T-helper 17 cell (primary cell): ENCODE data around the gene SMIM44. TPM values are rescaled to one million over a fixed set of nuclear protein-coding genes. Genes with fewer than 3 reads are reported as not detected.

ENCODE experiments used
- ATAC-seq: fragments of 150-1000 bp; cut with Tn5 transposase; 2 replicates; pipeline ENCODE4 v1.10.0; 2021; ENCODE audit warnings: mild to moderate bottlenecking, moderate library complexity
- DNase-seq, 3 donors: peaks; one replicate each; pipeline versions ENCODE4 v3.0.0 to v3.0.0-alpha.2; 2020 to 2021
- H3K9me3 ChIP-seq: one replicate; pipeline ENCODE4 v1.7.0; 2013; ENCODE audit warnings: low read length, mild to moderate bottlenecking; ENCODE audit not compliant: control insufficient read depth, poor library complexity, severe bottlenecking
- H3K27ac Mint-ChIP-seq: one replicate; pipeline ENCODE4 v1.8.0; 2022; ENCODE audit warnings: mild to moderate bottlenecking, moderate library complexity, mixed read lengths
- H3K27me3 Mint-ChIP-seq: one replicate; pipeline ENCODE4 v1.8.0; 2022; ENCODE audit warnings: mixed read lengths
- H3K36me3 Mint-ChIP-seq: one replicate; pipeline ENCODE4 v1.8.0; 2022; ENCODE audit warnings: low read depth, mixed read lengths
- H3K4me1 Mint-ChIP-seq: one replicate; pipeline ENCODE4 v1.8.0; 2022; ENCODE audit warnings: mild to moderate bottlenecking, mixed read lengths
- H3K4me3 Mint-ChIP-seq: one replicate; pipeline ENCODE4 v1.8.0; 2022; ENCODE audit warnings: mild to moderate bottlenecking, moderate library complexity, mixed read lengths
- total RNA-seq, 4 donors: library from RNA in 2 of 4; stranded (reverse) in 2 of 4; gene quantifications; one replicate each; pipeline ENCODE4 v1.2.3 and lab custom pipeline; 2022 to 2026

The SMIM44 gene
- total RNA-seq, 2 donors from 2014 or later, result not detected

GRCh38 chr19:3482507-3483225, 575 bp downstream of the SMIM44 start:
- ATAC-seq (no peak), DNase-seq (no peak)
- H3K4me1 Mint-ChIP-seq, result peaks cover 12% of the 10 kb centered on the region
- H3K36me3 Mint-ChIP-seq, result no peaks in the 10 kb centered on the region
- H3K27me3 Mint-ChIP-seq, result no peaks in the 10 kb centered on the region
- no peak overlapping the region for H3K27ac Mint-ChIP-seq
- no peaks in the 10 kb centered on the region for H3K9me3 ChIP-seq
- no peak overlapping the region for H3K4me3 Mint-ChIP-seq

GRCh38 chr19:3481241-3482090, 1.8 kb downstream of the SMIM44 start:
- Mint-ChIP-seq H3K4me1 (peaks cover 12% of the 10 kb centered on the region), H3K4me3 (no peak overlapping the region), H3K36me3 (no peaks in the 10 kb centered on the region), H3K27me3 (no peaks in the 10 kb centered on the region), H3K27ac (peak overlapping the region; percentile 8)
- ATAC-seq, result no peak
- no peak for DNase-seq
- no peaks in the 10 kb centered on the region for H3K9me3 ChIP-seq

- H3K9me3 ChIP-seq, result no peaks in the 10 kb centered on the region
- ATAC-seq, result no peak
- Mint-ChIP-seq H3K4me1 (peaks cover 12% of the 10 kb centered on the region), H3K36me3 (no peaks in the 10 kb centered on the region), H3K4me3 (no peak within 1 kb of the TSS), H3K27me3 (no peaks in the 10 kb centered on the region), H3K27ac (peak within 1 kb of the TSS; percentile 8)
- DNase-seq, result no peak
Measured at GRCh38 chr19:3480383-3481091, 2.7 kb downstream of the SMIM44 start, which contains the start of gene SMIM24. SMIM24 (minus strand) TSS chr19:3480525; CDS start chr19:3480463, 62 bp downstream.

- no peak overlapping the region for H3K27ac Mint-ChIP-seq
- ATAC-seq, result peak; percentile 59
- no peaks in the 10 kb centered on the region for H3K27me3 Mint-ChIP-seq
- H3K4me1 Mint-ChIP-seq, result peaks cover 9% of the 10 kb centered on the region
- H3K4me3 Mint-ChIP-seq, result no peak overlapping the region
- no peaks in the 10 kb centered on the region for H3K36me3 Mint-ChIP-seq
- DNase-seq, result peak in 1 of 3 donors; percentile 27
- H3K9me3 ChIP-seq, result no peaks in the 10 kb centered on the region
Measured at GRCh38 chr19:3479834-3480215, 3.4 kb downstream of the SMIM44 start.

GRCh38 chr19:3479177-3479833, 3.9 kb downstream of the SMIM44 start:
- ATAC-seq, result peak; percentile 76
- H3K4me1 Mint-ChIP-seq, result peaks cover 7% of the 10 kb centered on the region
- peak in 1 of 3 donors; percentile 30 for DNase-seq
- H3K27ac Mint-ChIP-seq, result no peak overlapping the region
- H3K27me3 Mint-ChIP-seq, result no peaks in the 10 kb centered on the region
- no peaks in the 10 kb centered on the region for H3K9me3 ChIP-seq
- no peaks in the 10 kb centered on the region for H3K36me3 Mint-ChIP-seq
- peak overlapping the region; percentile 77 for H3K4me3 Mint-ChIP-seq

GRCh38 chr19:3478409-3479176, 4.6 kb downstream of the SMIM44 start:
- peaks cover 7% of the 10 kb centered on the region for H3K4me1 Mint-ChIP-seq
- H3K9me3 ChIP-seq, result no peaks in the 10 kb centered on the region
- ATAC-seq (peak; percentile 10), DNase-seq (no peak)
- peak overlapping the region; percentile 77 for H3K4me3 Mint-ChIP-seq
- no peaks in the 10 kb centered on the region for H3K27me3 Mint-ChIP-seq
- no peak overlapping the region for H3K27ac Mint-ChIP-seq
- no peaks in the 10 kb centered on the region for H3K36me3 Mint-ChIP-seq

GRCh38 chr19:3477951-3478350, 5.3 kb downstream of the SMIM44 start:
- no peaks in the 10 kb centered on the region for H3K27me3 Mint-ChIP-seq
- DNase-seq, result no peak
- H3K4me3 Mint-ChIP-seq, result peak overlapping the region; percentile 77
- H3K36me3 Mint-ChIP-seq, result no peaks in the 10 kb centered on the region
- H3K27ac Mint-ChIP-seq, result no peak overlapping the region
- no peak for ATAC-seq
- peaks cover 7% of the 10 kb centered on the region for H3K4me1 Mint-ChIP-seq
- H3K9me3 ChIP-seq, result no peaks in the 10 kb centered on the region

- Mint-ChIP-seq H3K36me3 (no peaks in the 10 kb centered on the region), H3K27me3 (no peaks in the 10 kb centered on the region), H3K4me1 (peaks cover 7% of the 10 kb centered on the region), H3K27ac (no peak overlapping the region), H3K4me3 (no peak overlapping the region)
- H3K9me3 ChIP-seq, result no peaks in the 10 kb centered on the region
- no peak for ATAC-seq
- no peak for DNase-seq
Measured at GRCh38 chr19:3477506-3477905, 5.7 kb downstream of the SMIM44 start.

- H3K4me1 Mint-ChIP-seq, result peaks cover 7% of the 10 kb centered on the region
- no peaks in the 10 kb centered on the region for H3K36me3 Mint-ChIP-seq
- H3K4me3 Mint-ChIP-seq, result no peak overlapping the region
- DNase-seq, result no peak
- ATAC-seq, result no peak
- no peaks in the 10 kb centered on the region for H3K9me3 ChIP-seq
- H3K27me3 Mint-ChIP-seq, result no peaks in the 10 kb centered on the region
- H3K27ac Mint-ChIP-seq, result no peak overlapping the region
Measured at GRCh38 chr19:3476830-3477229, 6.4 kb downstream of the SMIM44 start.

GRCh38 chr19:3475449-3475848, 7.8 kb downstream of the SMIM44 start:
- ATAC-seq (no peak), DNase-seq (no peak)
- Mint-ChIP-seq H3K4me1 (peaks cover 8% of the 10 kb centered on the region), H3K4me3 (no peak overlapping the region), H3K27ac (no peak overlapping the region), H3K36me3 (no peaks in the 10 kb centered on the region), H3K27me3 (no peaks in the 10 kb centered on the region)
- no peaks in the 10 kb centered on the region for H3K9me3 ChIP-seq

GRCh38 chr19:3474614-3475013, 8.6 kb downstream of the SMIM44 start:
- Mint-ChIP-seq H3K4me3 (no peak overlapping the region), H3K27ac (no peak overlapping the region), H3K27me3 (no peaks in the 10 kb centered on the region), H3K4me1 (peaks cover 9% of the 10 kb centered on the region), H3K36me3 (no peaks in the 10 kb centered on the region)
- no peaks in the 10 kb centered on the region for H3K9me3 ChIP-seq
- ATAC-seq (no peak), DNase-seq (no peak)

GRCh38 chr19:3474010-3474409, 9.2 kb downstream of the SMIM44 start:
- Mint-ChIP-seq H3K4me3 (no peak overlapping the region), H3K36me3 (no peaks in the 10 kb centered on the region)

More at GRCh38 chr19:3474010-3474409, 9.2 kb downstream of the SMIM44 start:
- H3K9me3 ChIP-seq, result no peaks in the 10 kb centered on the region
- ATAC-seq (no peak), DNase-seq (no peak)
- Mint-ChIP-seq H3K27me3 (no peaks in the 10 kb centered on the region), H3K27ac (no peak overlapping the region), H3K4me1 (peaks cover 9% of the 10 kb centered on the region)
